GM12874 (cell line): ENCODE results near the gene UNC79.

Experiments
- TF ChIP-seq, protein P1 (sequence below): IDR thresholded peaks from 2 replicates; pipeline ENCODE4 v1.5.1; 2011; ENCODE audit warnings: low read depth, mild to moderate bottlenecking, control low read depth, low read length, moderate library complexity; ENCODE audit not compliant: insufficient read depth

The UNC79 gene

DNA sequence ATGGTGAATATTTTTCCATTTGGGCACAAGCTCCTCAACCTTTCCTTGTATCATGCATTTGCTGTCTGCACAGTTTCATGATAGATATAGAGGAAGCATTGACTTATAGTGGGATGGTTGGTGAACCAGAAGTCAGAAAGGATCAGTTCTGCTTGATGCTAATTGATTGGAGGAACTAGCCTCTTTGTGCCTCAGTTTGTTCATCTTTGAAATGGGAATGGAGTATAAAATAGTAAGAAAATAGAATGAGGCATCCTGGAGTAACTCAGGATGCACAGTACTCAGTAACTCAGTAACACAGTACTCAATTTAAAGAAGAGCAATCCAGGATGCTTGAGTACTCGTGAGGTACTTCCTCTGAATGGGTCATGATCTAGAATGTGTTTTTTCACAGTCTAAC, 109.5 kb downstream of the UNC79 start:
- TF ChIP-seq, protein P1, sequence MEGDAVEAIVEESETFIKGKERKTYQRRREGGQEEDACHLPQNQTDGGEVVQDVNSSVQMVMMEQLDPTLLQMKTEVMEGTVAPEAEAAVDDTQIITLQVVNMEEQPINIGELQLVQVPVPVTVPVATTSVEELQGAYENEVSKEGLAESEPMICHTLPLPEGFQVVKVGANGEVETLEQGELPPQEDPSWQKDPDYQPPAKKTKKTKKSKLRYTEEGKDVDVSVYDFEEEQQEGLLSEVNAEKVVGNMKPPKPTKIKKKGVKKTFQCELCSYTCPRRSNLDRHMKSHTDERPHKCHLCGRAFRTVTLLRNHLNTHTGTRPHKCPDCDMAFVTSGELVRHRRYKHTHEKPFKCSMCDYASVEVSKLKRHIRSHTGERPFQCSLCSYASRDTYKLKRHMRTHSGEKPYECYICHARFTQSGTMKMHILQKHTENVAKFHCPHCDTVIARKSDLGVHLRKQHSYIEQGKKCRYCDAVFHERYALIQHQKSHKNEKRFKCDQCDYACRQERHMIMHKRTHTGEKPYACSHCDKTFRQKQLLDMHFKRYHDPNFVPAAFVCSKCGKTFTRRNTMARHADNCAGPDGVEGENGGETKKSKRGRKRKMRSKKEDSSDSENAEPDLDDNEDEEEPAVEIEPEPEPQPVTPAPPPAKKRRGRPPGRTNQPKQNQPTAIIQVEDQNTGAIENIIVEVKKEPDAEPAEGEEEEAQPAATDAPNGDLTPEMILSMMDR = no peak

DNA sequence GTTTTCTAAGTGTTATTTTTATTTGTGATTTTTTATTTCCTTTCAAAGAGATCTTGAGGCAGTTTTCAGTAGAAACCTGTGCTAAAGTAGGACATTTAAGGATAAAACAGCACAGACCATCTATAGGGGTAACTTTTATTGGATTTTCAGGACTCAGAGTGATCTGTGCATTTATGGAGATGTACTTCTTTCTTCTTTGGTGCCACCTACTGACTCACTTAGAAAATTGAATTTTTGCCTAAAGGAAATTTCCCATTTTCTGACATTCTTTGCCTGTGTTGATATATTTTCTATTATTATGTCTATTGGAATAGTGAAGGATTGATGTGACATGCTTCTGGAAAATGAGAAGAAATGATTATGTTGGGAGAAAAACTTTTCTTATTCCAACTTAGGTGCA, 113.0 kb downstream of the UNC79 start:
- TF ChIP-seq, protein P1 = peak; percentile 14; the same call in 1 of the 2 replicates

GRCh38 chr14:93544212-93544611, 113.5 kb downstream of the UNC79 start:
- TF ChIP-seq, protein P1 = no peak

DNA sequence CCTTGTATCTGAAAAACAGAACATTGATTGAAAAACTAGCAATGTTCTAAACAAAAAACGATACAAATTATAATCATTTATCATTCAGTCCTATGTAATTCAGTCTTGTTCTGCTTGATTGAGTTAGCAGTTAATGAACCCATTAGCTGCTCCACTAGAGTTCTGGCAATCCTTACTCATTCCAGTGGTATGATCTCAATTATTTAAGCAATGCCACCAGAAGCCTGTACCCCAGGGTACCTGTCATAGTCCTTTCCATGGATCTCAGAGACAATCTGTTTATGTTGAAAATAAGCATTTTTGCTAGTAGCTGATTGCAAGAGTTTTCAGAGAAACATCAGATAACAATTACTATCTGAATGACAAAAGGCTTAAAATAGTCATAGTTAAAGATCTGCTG, 115.9 kb downstream of the UNC79 start:
- TF ChIP-seq, protein P1 = no peak

DNA sequence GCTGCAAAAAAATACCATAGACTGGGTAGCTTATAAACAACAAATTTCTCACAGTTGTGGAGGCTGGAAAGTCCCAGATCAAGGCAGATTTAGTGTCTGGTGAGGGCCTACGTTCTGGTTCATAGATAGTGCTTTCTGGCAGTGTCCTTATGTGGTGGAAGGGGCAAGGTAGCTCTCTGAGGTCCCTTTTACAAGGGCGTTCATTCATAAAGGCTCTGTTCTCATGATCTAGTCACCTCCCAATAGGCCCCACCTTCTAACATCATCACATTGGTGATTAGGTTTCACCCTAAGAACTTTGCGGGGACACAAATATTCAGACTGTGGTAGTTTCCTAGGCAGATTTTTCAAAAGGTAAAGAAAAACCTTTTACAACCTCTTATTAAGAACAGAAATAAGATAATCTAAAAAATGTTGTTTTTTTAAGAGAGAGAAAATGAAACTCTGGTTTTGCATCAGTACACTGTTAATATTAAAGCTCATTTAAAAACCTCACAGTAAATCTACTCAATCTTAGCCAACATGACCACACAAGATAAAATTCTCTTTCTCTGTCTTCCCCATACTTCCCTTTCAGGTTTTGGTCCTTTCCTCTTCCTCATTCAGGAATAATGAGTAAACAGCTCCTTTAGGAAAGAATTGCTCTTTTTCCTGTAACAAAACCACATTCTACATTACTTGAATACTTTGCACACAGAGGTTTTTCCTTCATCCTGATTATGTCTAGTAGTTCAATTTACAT, 117.5 kb downstream of the UNC79 start:
- TF ChIP-seq, protein P1 = no peak

DNA sequence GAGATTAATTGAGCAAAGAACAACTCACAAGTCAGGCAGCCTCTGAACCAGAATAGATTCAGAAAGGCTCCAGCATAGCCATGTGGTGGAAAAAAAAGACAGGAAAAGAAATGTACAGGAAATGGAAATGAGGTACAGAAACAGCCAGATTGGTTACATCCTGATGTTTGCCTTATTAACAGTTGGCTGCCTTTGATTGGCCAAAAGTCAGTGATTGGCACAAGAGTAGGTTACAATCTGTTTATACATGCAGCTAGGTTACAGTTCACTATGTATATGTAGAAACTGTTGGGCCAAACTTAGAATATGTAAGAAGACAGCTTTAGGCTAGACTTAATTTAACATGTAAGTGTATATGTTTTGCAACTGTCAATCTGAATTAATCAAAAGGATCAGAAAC, 118.9 kb downstream of the UNC79 start:
- TF ChIP-seq, protein P1 = no peak

- TF ChIP-seq, protein P1 = no peak
Observed at GRCh38 chr14:93564918-93565317, 134.2 kb downstream of the UNC79 start.
